Smooth muscle cell (in vitro differentiated cells): ENCODE results near the gene LRRC55. TPM values are rescaled to one million over a fixed set of nuclear protein-coding genes. Genes with fewer than 3 reads are reported as not detected.

Experiments used
- DNase-seq: peaks from one replicate; lab custom pipeline; 2025; ENCODE audit not compliant: unreplicated experiment; lab: John Stamatoyannopoulos, UW
- H2AFZ ChIP-seq: fragments of 200-600 bp; sonication (generic); 2 replicates; pipeline ENCODE4 v1.6.0; 2016; ENCODE audit warnings: antibody characterized with exemption, low read depth, mild to moderate bottlenecking
- H3F3A ChIP-seq: fragments of 200-600 bp; sonication (generic); 2 replicates; pipeline ENCODE4 v1.6.0; 2017; ENCODE audit warnings: antibody characterized with exemption, low read depth
- H3K27ac ChIP-seq: fragments of 200-600 bp; sonication (generic); 2 replicates; pipeline ENCODE4 v1.5.1; 2016; ENCODE audit warnings: low read depth, mild to moderate bottlenecking
- H3K27me3 ChIP-seq: fragments of 200-600 bp; sonication (generic); 2 replicates; pipeline ENCODE4 v1.6.1; 2016; ENCODE audit warnings: low read depth, mild to moderate bottlenecking
- H3K36me3 ChIP-seq: fragments of 200-600 bp; sonication (generic); 2 replicates; pipeline ENCODE4 v1.5.1; 2016; ENCODE audit warnings: low read depth
- H3K4me1 ChIP-seq: fragments of 200-600 bp; sonication (generic); 2 replicates; pipeline ENCODE4 v1.5.1; 2016; ENCODE audit warnings: low read depth
- H3K4me2 ChIP-seq: fragments of 200-600 bp; sonication (generic); 2 replicates; pipeline ENCODE4 v1.6.0; 2016; ENCODE audit warnings: mild to moderate bottlenecking
- H3K4me3 ChIP-seq: fragments of 200-600 bp; sonication (generic); 2 replicates; pipeline ENCODE4 v1.5.1; 2016; ENCODE audit warnings: mild to moderate bottlenecking
- H3K79me2 ChIP-seq: fragments of 200-600 bp; sonication (generic); 2 replicates; pipeline ENCODE4 v1.6.0; 2016; ENCODE audit warnings: low read depth, mild to moderate bottlenecking
- H3K9ac ChIP-seq: fragments of 200-600 bp; sonication (generic); 2 replicates; pipeline ENCODE4 v1.6.0; 2016; ENCODE audit warnings: low read depth
- H3K9me3 ChIP-seq: fragments of 200-600 bp; sonication (generic); replicated peaks from 2 replicates; pipeline ENCODE4 v1.5.1; 2016; ENCODE audit warnings: low read depth
- H4K20me1 ChIP-seq: fragments of 200-600 bp; sonication (generic); 2 replicates; pipeline ENCODE4 v1.6.0; 2016; ENCODE audit warnings: low read depth
- WGBS: methylation state at CpG from one replicate; pipeline ENCODE4 v1.1.7; 2016; ENCODE audit warnings: low lambda C conversion rate; 5-methylcytosine and 5-hydroxymethylcytosine counted together
- polyA plus RNA-seq: library from polyadenylated mRNA; unstranded; fragments of >200 nt; fragmentation: Nextera tagmentation; extraction: Ambion mirVana; gene quantifications from 2 replicates; pipeline ENCODE4 v1.2.1, GENCODE V29; 2016
- total RNA-seq: library from RNA; depleted of rRNA; stranded (reverse); fragments of >200 nt; gene quantifications from 2 replicates; pipeline ENCODE4 v1.2.3, GENCODE V29; 2014
- TF ChIP-seq, protein P1 (sequence below): fragments of 200-600 bp; sonication (generic); IDR thresholded peaks from 2 replicates; pipeline ENCODE4 v1.5.1; 2017; ENCODE audit warnings: borderline replicate concordance, mild to moderate bottlenecking, antibody characterized with exemption; ENCODE audit not compliant: insufficient read depth, poor library complexity, severe bottlenecking

Gene LRRC55
- total and polyA plus RNA-seq, 2 experiments from 2014 or later = 0.10 TPM; not detected in 1

- H3F3A ChIP-seq = no peaks in the 10 kb centered on the region
- H3K9me3 ChIP-seq = no peaks in the 10 kb centered on the region
- no peaks in the 10 kb centered on the region for H3K79me2 ChIP-seq
- H2AFZ ChIP-seq = no peak overlapping the region
- H3K36me3 ChIP-seq = no peaks in the 10 kb centered on the region
- TF ChIP-seq, protein P1, sequence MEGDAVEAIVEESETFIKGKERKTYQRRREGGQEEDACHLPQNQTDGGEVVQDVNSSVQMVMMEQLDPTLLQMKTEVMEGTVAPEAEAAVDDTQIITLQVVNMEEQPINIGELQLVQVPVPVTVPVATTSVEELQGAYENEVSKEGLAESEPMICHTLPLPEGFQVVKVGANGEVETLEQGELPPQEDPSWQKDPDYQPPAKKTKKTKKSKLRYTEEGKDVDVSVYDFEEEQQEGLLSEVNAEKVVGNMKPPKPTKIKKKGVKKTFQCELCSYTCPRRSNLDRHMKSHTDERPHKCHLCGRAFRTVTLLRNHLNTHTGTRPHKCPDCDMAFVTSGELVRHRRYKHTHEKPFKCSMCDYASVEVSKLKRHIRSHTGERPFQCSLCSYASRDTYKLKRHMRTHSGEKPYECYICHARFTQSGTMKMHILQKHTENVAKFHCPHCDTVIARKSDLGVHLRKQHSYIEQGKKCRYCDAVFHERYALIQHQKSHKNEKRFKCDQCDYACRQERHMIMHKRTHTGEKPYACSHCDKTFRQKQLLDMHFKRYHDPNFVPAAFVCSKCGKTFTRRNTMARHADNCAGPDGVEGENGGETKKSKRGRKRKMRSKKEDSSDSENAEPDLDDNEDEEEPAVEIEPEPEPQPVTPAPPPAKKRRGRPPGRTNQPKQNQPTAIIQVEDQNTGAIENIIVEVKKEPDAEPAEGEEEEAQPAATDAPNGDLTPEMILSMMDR = no peak
- no peaks in the 10 kb centered on the region for H4K20me1 ChIP-seq
- DNase-seq = no peak
- H3K9ac ChIP-seq = no peak overlapping the region
- no peak overlapping the region for H3K4me3 ChIP-seq
- H3K4me2 ChIP-seq = no peak overlapping the region
- 80% methylated on average over 2 of the region's 2 CpGs for WGBS
- H3K4me1 ChIP-seq = no peaks in the 10 kb centered on the region
- no peak overlapping the region for H3K27ac ChIP-seq
- peaks cover 28% of the 10 kb centered on the region for H3K27me3 ChIP-seq
These were observed 789 bp upstream of the LRRC55 start for GRCh38 chr11:57180964-57181363.

DNA sequence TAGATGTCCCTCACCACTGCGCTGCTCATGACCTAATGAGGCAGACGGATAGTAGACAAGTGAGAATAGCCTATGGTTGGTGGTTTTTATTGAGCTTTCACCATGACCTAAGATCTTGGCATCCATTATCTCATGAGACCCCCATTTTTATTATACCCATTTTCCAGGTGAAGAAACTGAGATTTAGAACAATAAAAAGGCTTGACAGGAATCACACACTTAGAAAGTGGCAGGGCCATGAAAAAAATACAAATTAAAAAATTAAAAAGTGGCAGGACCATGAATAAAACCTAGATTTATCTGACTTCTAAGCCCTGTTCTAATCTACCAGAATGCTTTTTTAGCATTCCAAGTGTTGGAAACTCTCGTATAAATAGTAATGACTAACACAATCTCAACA is 1.1 kb downstream of the LRRC55 start:
- Histone ChIP-seq H2AFZ (no peak overlapping the region), H4K20me1 (no peaks in the 10 kb centered on the region), H3K27me3 (peaks cover 28% of the 10 kb centered on the region), H3K9ac (no peak overlapping the region), H3K9me3 (no peaks in the 10 kb centered on the region), H3K4me2 (no peak overlapping the region), H3K4me1 (no peaks in the 10 kb centered on the region), H3K36me3 (no peaks in the 10 kb centered on the region), H3K27ac (no peak overlapping the region), H3F3A (no peaks in the 10 kb centered on the region), H3K79me2 (no peaks in the 10 kb centered on the region), H3K4me3 (no peak overlapping the region)
- TF ChIP-seq, protein P1 = no peak
- DNase-seq = no peak
- WGBS = 67% methylated on average over 3 of the region's 3 CpGs

- no peak for DNase-seq
- Histone ChIP-seq H3K79me2 (no peaks in the 10 kb centered on the region), H3K4me2 (no peak overlapping the region), H3K4me1 (peaks cover 8% of the 10 kb centered on the region), H2AFZ (no peak overlapping the region), H3K9me3 (no peaks in the 10 kb centered on the region), H3K9ac (no peak overlapping the region), H3K27me3 (no peaks in the 10 kb centered on the region), H3K4me3 (no peak overlapping the region), H3K36me3 (no peaks in the 10 kb centered on the region), H4K20me1 (no peaks in the 10 kb centered on the region), H3F3A (no peaks in the 10 kb centered on the region), H3K27ac (no peak overlapping the region)
- TF ChIP-seq, protein P1 = no peak
- 96% methylated on average over 4 of the region's 4 CpGs for WGBS
These were observed 8.8 kb downstream of the LRRC55 start for GRCh38 chr11:57190548-57190947.
